ENCODE results near the gene NAV2.

Gene NAV2

DNA sequence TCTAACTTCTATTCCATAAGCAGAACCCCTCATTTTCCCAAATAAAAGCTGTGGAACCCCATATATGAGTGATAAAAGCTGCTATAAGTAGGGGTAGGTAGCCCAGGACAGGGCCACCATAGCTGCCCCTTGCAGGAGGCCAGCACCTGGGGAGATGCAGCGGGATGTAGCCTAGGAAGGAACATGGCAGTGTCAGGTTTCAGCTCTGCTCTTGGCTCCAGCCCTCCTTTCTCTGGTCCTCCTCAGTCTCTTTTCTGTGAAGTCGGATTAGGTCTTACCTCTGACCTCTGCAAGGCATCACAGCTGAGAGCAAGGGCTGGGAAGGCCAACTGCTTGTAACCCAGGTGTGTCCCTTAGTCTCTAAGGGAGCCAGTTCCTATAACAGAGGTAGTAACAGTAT lies 135.6 kb downstream of the NAV2 start:
- DNase-seq (ENCODE audit: extremely low spot score): no peak
- ChIA-PET CTCF (interaction anchor here (1.1 to 1.3 kb wide), 2 partner anchors 55 to 289 kb away, joined by 3 to 4 read pairs; no protein-coding TSS in a partner anchor), POLR2A (no interaction called here)
- no peak for TF ChIP-seq CTCF (IDR thresholded peaks at IDR 0.05; ENCODE audit: control extremely low read depth, extremely low read depth, low read depth, missing control alignments)

DNA sequence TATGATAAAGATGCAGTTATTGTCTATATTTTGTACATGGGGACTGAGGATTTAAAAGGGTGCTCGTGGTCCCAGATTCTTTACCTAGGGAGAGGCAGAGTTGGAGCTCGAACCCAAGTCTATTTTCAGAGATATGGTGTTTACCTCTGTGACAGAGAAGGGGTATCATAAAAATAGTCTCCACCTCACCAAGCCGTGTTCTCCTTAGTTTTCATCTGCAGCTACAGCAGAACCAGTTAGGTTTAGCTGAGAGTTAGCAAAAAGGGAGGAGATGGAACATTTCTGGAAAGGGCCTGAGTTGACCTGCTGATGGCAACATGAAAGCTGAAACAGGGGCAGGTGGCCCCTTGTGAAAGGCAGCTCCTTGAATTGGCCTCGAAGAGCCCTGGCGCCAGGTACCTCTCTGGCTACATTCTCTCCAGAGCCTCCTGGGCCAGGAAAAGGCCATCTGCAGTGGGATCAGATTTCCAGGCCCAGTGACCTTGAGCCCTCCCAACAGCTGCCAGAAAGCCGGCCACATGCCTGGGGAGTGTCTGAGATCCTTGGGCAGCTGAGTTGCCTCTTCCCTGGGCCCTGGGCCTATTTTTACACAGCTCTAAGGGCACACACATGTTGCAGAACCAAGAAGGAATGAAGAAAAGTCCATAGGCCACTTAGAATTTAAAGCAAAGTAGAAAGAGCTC lies 136.6 kb downstream of the NAV2 start:
- POLR2A ChIA-PET: interaction anchor here (1.0 kb wide), 1 partner anchor 24 kb away, joined by 3 read pairs; no protein-coding TSS in a partner anchor
- CTCF ChIA-PET: interaction anchor here (1.1 to 1.4 kb wide), 2 partner anchors 15 to 290 kb away, joined by 3 to 4 read pairs; no protein-coding TSS in a partner anchor
- no peak for DNase-seq (ENCODE audit: extremely low spot score)
- no peak for TF ChIP-seq CTCF (IDR thresholded peaks at IDR 0.05; ENCODE audit: control extremely low read depth, extremely low read depth, low read depth, missing control alignments)

DNA sequence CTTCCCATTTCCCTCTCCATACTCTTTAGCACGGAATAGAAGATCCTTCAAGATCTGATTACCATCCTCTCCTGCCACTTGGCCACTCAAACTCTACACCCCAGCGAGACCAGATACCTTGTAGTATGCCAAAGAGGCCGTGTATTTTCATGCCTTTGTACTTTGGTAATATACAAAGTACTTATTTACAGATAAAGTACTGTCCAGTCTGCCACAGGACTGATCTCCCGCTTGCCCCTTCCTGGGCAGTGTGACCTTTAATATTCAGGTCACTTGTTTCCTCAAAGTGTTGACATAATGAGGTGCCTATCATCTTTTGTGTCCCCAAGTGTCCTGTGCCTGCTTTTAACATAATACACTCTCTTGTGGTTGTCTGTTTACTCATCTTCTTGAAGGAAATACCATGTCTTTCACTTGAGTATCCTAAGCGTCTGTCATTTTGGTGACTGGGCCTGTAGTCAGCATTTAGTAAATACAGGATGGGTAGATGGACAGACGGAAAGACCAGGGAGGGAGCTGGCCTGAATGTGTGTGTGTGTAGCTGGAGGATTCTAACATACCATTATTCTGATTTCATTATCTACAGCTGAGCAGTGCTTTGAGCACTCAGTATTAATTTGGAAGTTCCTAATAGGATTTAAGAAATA lies 137.4 kb downstream of the NAV2 start:
- ChIA-PET POLR2A (interaction anchor here (1.0 kb wide), 1 partner anchor 23 kb away, joined by 3 read pairs; no protein-coding TSS in a partner anchor), CTCF (interaction anchor here (1.0 to 1.4 kb wide), 2 partner anchors 13 to 15 kb away, joined by 3 to 4 read pairs; no protein-coding TSS in a partner anchor)
- TF ChIP-seq CTCF (IDR thresholded peaks at IDR 0.05; ENCODE audit: control extremely low read depth, extremely low read depth, low read depth, missing control alignments): no peak
- DNase-seq (ENCODE audit: extremely low spot score): no peak

DNA sequence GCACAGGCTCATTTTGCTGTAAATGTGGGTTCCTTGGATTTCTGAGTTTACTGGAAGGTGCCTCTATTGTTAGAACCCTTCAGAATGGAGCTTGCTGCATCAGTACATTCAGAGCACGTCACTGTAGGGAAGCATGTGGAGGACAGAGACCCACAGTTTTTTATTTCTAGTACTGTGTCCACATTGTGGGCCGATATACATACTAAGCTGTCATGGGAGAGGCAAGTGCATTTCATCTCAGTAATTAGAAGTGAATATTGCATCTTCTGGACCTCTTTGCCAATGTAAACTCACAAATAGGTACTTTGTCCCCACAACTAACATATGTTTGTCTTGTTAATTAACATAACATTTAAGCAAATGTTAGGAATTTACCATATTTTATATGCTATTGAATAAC lies 139.7 kb downstream of the NAV2 start:
- TF ChIP-seq CTCF (IDR thresholded peaks at IDR 0.05; ENCODE audit: control extremely low read depth, extremely low read depth, low read depth, missing control alignments): no peak
- POLR2A ChIA-PET: no interaction called here
- DNase-seq (ENCODE audit: extremely low spot score): no peak
- CTCF ChIA-PET: interaction anchor here (0.7 to 1.4 kb wide), 8 partner anchors 10 to 70 kb away, joined by 3 to 4 read pairs (median 3); no protein-coding TSS in a partner anchor

- CTCF ChIA-PET: interaction anchor here (1.2 to 1.4 kb wide), 5 partner anchors 12 to 50 kb away, joined by 3 to 5 read pairs (median 4); no protein-coding TSS in a partner anchor
- no peak for DNase-seq (ENCODE audit: extremely low spot score)
- TF ChIP-seq CTCF (IDR thresholded peaks at IDR 0.05; ENCODE audit: control extremely low read depth, extremely low read depth, low read depth, missing control alignments): no peak
- POLR2A ChIA-PET: no interaction called here
These were observed 140.4 kb downstream of the NAV2 start for GRCh38 chr11:19853016-19853415.

- no peak for DNase-seq (ENCODE audit: extremely low spot score)
- ChIA-PET POLR2A (no interaction called here), CTCF (interaction anchor here (1.3 to 1.4 kb wide), 3 partner anchors 13 to 50 kb away, joined by 4 to 5 read pairs (median 4); no protein-coding TSS in a partner anchor)
- TF ChIP-seq CTCF (IDR thresholded peaks at IDR 0.05; ENCODE audit: control extremely low read depth, extremely low read depth, low read depth, missing control alignments): no peak
These were observed 141.3 kb downstream of the NAV2 start for GRCh38 chr11:19853920-19854319.

All from GM10248 (cell line).